SK-N-MC (cell line): ENCODE results near the gene OR1D5.
"Not testable (repeated sequence)": the region's sequence is repeated elsewhere in the genome, so short reads cannot be mapped to it uniquely, and the experiment has no call there.

Experiments
- EZH2 ChIP-seq: fragments of 200-600 bp; sonication (generic); IDR thresholded peaks from one replicate; pipeline ENCODE4 v1.6.1; 2017; ENCODE audit warnings: antibody characterized with exemption
- FOXP2 ChIP-seq: optimal IDR thresholded peaks from 2 replicates; pipeline ENCODE3; 2011; ENCODE audit warnings: mild to moderate bottlenecking, moderate library complexity; ENCODE audit not compliant: insufficient read depth; ENCODE audit errors: extremely low read length, control extremely low read depth
- POLR2AphosphoS5 ChIP-seq: IDR thresholded peaks from 2 replicates; pipeline ENCODE4 v1.6.1; 2012; ENCODE audit warnings: mild to moderate bottlenecking, low read depth, low read length, borderline replicate concordance

GRCh38 chr17:3054868-3055267 is 8.5 kb downstream of the OR1D5 start:
- TF ChIP-seq POLR2AphosphoS5, EZH2, FOXP2: not testable (repeated sequence)
